DOHH2 (cell line): Measurements from ENCODE around the gene TNFAIP2.

Experiments
- H3F3A ChIP-seq: fragments of 200-600 bp; sonication (generic), shearing (Covaris generic); 2 replicates; pipeline ENCODE4 v1.6.0; 2016; ENCODE audit warnings: antibody characterized with exemption, mild to moderate bottlenecking; ENCODE audit not compliant: control insufficient read depth, insufficient read depth
- H3K27ac ChIP-seq: fragments of 200-600 bp; sonication (generic); 2 replicates; pipeline ENCODE4 v1.5.1; 2014; ENCODE audit warnings: low read depth, mild to moderate bottlenecking, low read length, moderate library complexity
- H3K27me3 ChIP-seq: fragments of 200-600 bp; sonication (generic); 2 replicates; pipeline ENCODE4 v1.6.1; 2014; ENCODE audit warnings: mild to moderate bottlenecking, low read length, mixed read lengths; ENCODE audit not compliant: control insufficient read depth
- H3K36me3 ChIP-seq: fragments of 200-600 bp; sonication (generic); 2 replicates; pipeline ENCODE4 v1.6.1; 2014; ENCODE audit warnings: mild to moderate bottlenecking, low read length, moderate library complexity, mixed read lengths; ENCODE audit not compliant: control insufficient read depth
- H3K4me1 ChIP-seq: fragments of 200-600 bp; sonication (generic); 2 replicates; pipeline ENCODE4 v1.6.1; 2014; ENCODE audit warnings: mild to moderate bottlenecking, low read length, mixed read lengths; ENCODE audit not compliant: control insufficient read depth
- H3K4me2 ChIP-seq: fragments of 200-600 bp; sonication (generic); 2 replicates; pipeline ENCODE4 v1.6.0; 2014; ENCODE audit warnings: mild to moderate bottlenecking, low read length, moderate library complexity
- H3K4me3 ChIP-seq: fragments of 200-600 bp; sonication (generic); 2 replicates; pipeline ENCODE4 v1.5.1; 2014; ENCODE audit warnings: mild to moderate bottlenecking, low read length, mixed read lengths
- H3K79me2 ChIP-seq: fragments of 200-600 bp; sonication (generic); 2 replicates; pipeline ENCODE4 v1.6.1; 2014; ENCODE audit warnings: mild to moderate bottlenecking, low read length, mixed read lengths; ENCODE audit not compliant: control insufficient read depth
- H3K9me2 ChIP-seq: fragments of 200-600 bp; sonication (generic); replicated peaks from 2 replicates; pipeline ENCODE4 v1.6.1; 2014; ENCODE audit warnings: mild to moderate bottlenecking, low read length, mixed read lengths; ENCODE audit not compliant: control insufficient read depth
- H3K9me3 ChIP-seq: fragments of 200-600 bp; sonication (generic); 2 replicates; pipeline ENCODE4 v1.6.1; 2014; ENCODE audit warnings: antibody characterized with exemption, low read length, mixed read lengths; ENCODE audit not compliant: control insufficient read depth, insufficient read depth
- H4K20me1 ChIP-seq: fragments of 200-600 bp; sonication (generic); 2 replicates; pipeline ENCODE4 v1.6.0; 2014; ENCODE audit warnings: low read depth, mild to moderate bottlenecking, antibody characterized with exemption, low read length, moderate library complexity; ENCODE audit not compliant: control insufficient read depth, insufficient read depth
- CTCF ChIP-seq: fragments of 200-600 bp; sonication (generic); IDR thresholded peaks from one replicate; pipeline ENCODE4 v1.5.1; 2014; ENCODE audit warnings: antibody characterized with exemption, mild to moderate bottlenecking, low read depth, low read length; ENCODE audit not compliant: poor library complexity, severe bottlenecking
- EZH2phosphoT487 ChIP-seq: fragments of 200-600 bp; sonication (generic); IDR thresholded peaks from 2 replicates; pipeline ENCODE4 v1.6.1; 2017; ENCODE audit warnings: borderline replicate concordance, mild to moderate bottlenecking, antibody characterized with exemption, low read length, moderate library complexity, mixed read lengths

TNFAIP2 gene

GRCh38 chr14:103127861-103128598, 4.8 kb downstream of the TNFAIP2 start:
- Histone ChIP-seq H4K20me1 (0 out of 2 replicates have a peak, but pooled peaks cover 4% of the 10 kb centered on the region), H3K4me3 (no peak overlapping the region), H3K4me2 (no peak overlapping the region), H3K9me3 (no peaks in the 10 kb centered on the region), H3K79me2 (peaks cover 5% of the 10 kb centered on the region; the same call in 1 of the 2 replicates), H3F3A (no peaks in the 10 kb centered on the region), H3K27me3 (peaks cover 7% of the 10 kb centered on the region), H3K4me1 (peaks cover 26% of the 10 kb centered on the region), H3K9me2 (no peaks in the 10 kb centered on the region), H3K27ac (no peak overlapping the region), H3K36me3 (peaks cover 6% of the 10 kb centered on the region)
- no peak for TF ChIP-seq CTCF
- no peak for TF ChIP-seq EZH2phosphoT487

- peaks cover 19% of the 10 kb centered on the region for H3K4me1 ChIP-seq
- peaks cover 6% of the 10 kb centered on the region for H3K36me3 ChIP-seq
- H3K4me3 ChIP-seq = no peak overlapping the region
- no peak for TF ChIP-seq CTCF
- no peak for TF ChIP-seq EZH2phosphoT487
- no peaks in the 10 kb centered on the region for H3K9me3 ChIP-seq
- no peak overlapping the region for H3K4me2 ChIP-seq
- H3K27me3 ChIP-seq = peaks cover 6% of the 10 kb centered on the region
- H3K27ac ChIP-seq = no peak overlapping the region
- H3K79me2 ChIP-seq = peaks cover 5% of the 10 kb centered on the region; the same call in 1 of the 2 replicates
- no peaks in the 10 kb centered on the region for H3F3A ChIP-seq
- no peaks in the 10 kb centered on the region for H3K9me2 ChIP-seq
- H4K20me1 ChIP-seq = 0 out of 2 replicates have a peak, but pooled peaks cover 4% of the 10 kb centered on the region
These were observed 5.5 kb downstream of the TNFAIP2 start for GRCh38 chr14:103128631-103129300.

- Histone ChIP-seq H3K79me2 (no peaks in the 10 kb centered on the region), H3K27me3 (no peaks in the 10 kb centered on the region), H3K36me3 (peaks cover 6% of the 10 kb centered on the region), H3K27ac (no peak overlapping the region), H3K9me3 (no peaks in the 10 kb centered on the region), H3K4me2 (no peak overlapping the region), H4K20me1 (no peaks in the 10 kb centered on the region), H3K9me2 (no peaks in the 10 kb centered on the region), H3K4me3 (no peak overlapping the region), H3K4me1 (peaks cover 12% of the 10 kb centered on the region), H3F3A (no peaks in the 10 kb centered on the region)
- TF ChIP-seq CTCF (no peak), EZH2phosphoT487 (no peak)
These were observed 6.2 kb downstream of the TNFAIP2 start for GRCh38 chr14:103129301-103130016.
